B cell (primary cell): ENCODE data around the gene ACY1. TPM values are rescaled to one million over a fixed set of nuclear protein-coding genes. Genes with fewer than 3 reads are reported as not detected.

Source experiments
- ATAC-seq: fragments of 200-7000 bp; cut with Tn5 transposase; one replicate; pipeline ENCODE4 v1.10.0; 2021; ENCODE audit warnings: low read depth, mild to moderate bottlenecking, moderate number of reproducible peaks, moderate library complexity
- CTCF ChIA-PET: fragments of 350-600 bp; sonication (Branson Sonifier 250); formaldehyde crosslinking; loops from one replicate; lab custom pipeline; 2021; ENCODE audit warnings: antibody characterized with exemption, inconsistent platforms; lab: Charles Lee
- POLR2A ChIA-PET: fragments of 350-600 bp; sonication (Branson Sonifier 250); formaldehyde crosslinking; loops from one replicate; lab custom pipeline; 2021; ENCODE audit warnings: antibody characterized with exemption; lab: Charles Lee
- DNase-seq: peaks from one replicate; pipeline ENCODE4 v3.0.0; 2013
- H2AFZ ChIP-seq: 2 replicates; pipeline ENCODE4 v1.6.1; 2012; ENCODE audit warnings: mild to moderate bottlenecking, low read depth, low read length; ENCODE audit not compliant: insufficient read depth, poor library complexity, severe bottlenecking
- H3K27ac ChIP-seq, 2 donors: 1 replicate in 1 of 2; 2 replicates in 1 of 2; pipeline ENCODE4 v1.5.1; 2012 to 2013; ENCODE audit warnings: low read length in 2 of 2, mild to moderate bottlenecking in 2 of 2, moderate library complexity in 1 of 2
- H3K27me3 ChIP-seq, 4 experiments: fragments of 200-600 bp in 1 of 4; sonication (generic) in 1 of 4; replicated peaks in 1 of 4; 1 replicate in 2 of 4; 2 replicates in 2 of 4; pipeline versions ENCODE4 v1.6.1 to v1.7.0; 2013 to 2016; ENCODE audit warnings: low read length in 3 of 4, mild to moderate bottlenecking in 2 of 4, mixed read lengths in 1 of 4, moderate library complexity in 1 of 4; ENCODE audit not compliant: insufficient read depth in 4 of 4, control insufficient read depth in 3 of 4; ENCODE audit errors: control extremely low read depth in 1 of 4
- H3K36me3 ChIP-seq, 2 experiments: replicated peaks in 1 of 2; 1 replicate in 1 of 2; 2 replicates in 1 of 2; pipeline versions ENCODE4 v1.6.1 to v1.7.1; 2013; ENCODE audit warnings: low read length in 1 of 2; ENCODE audit not compliant: insufficient read depth in 2 of 2, control insufficient read depth in 1 of 2; ENCODE audit errors: control extremely low read depth in 1 of 2, extremely low read depth in 1 of 2
- H3K4me1 ChIP-seq, 2 donors: fragments of 200-600 bp in 1 of 2; sonication (generic) in 1 of 2; 1 replicate in 1 of 2; 2 replicates in 1 of 2; pipeline versions ENCODE4 v1.5.1 to v1.6.1; 2013 to 2017; ENCODE audit warnings: low read length in 2 of 2; ENCODE audit not compliant: control insufficient read depth in 2 of 2, insufficient read depth in 2 of 2
- H3K4me2 ChIP-seq: replicated peaks from 2 replicates; pipeline ENCODE3; 2012; ENCODE audit warnings: mild to moderate bottlenecking, low read depth, low read length; ENCODE audit not compliant: poor library complexity, severe bottlenecking
- H3K4me3 ChIP-seq, 5 experiments: fragments of 200-600 bp in 1 of 5; sonication (generic) in 1 of 5; 1 replicate in 3 of 5; 2 replicates in 2 of 5; pipeline versions ENCODE4 v1.5.1 to v1.7.0; 2011 to 2016; ENCODE audit warnings: low read length in 4 of 5, mild to moderate bottlenecking in 4 of 5, low read depth in 2 of 5, control low read depth in 1 of 5, moderate library complexity in 1 of 5; ENCODE audit not compliant: insufficient read depth in 1 of 5; ENCODE audit errors: control extremely low read depth in 1 of 5, extremely low read depth in 1 of 5
- H3K79me2 ChIP-seq: fragments of 200-600 bp; sonication (generic); one replicate; pipeline ENCODE4 v1.6.0; 2016; ENCODE audit warnings: low read length; ENCODE audit not compliant: control insufficient read depth, insufficient read depth
- H3K9ac ChIP-seq: fragments of 200-600 bp; sonication (generic); 2 replicates; pipeline ENCODE4 v1.6.1; 2017; ENCODE audit warnings: mild to moderate bottlenecking, low read length, moderate library complexity
- H3K9me3 ChIP-seq, 3 donors: one replicate each; pipeline versions ENCODE4 v1.6.1 to v1.7.1; 2013; ENCODE audit warnings: low read length in 2 of 3; ENCODE audit not compliant: control insufficient read depth in 2 of 3, insufficient read depth in 1 of 3; ENCODE audit errors: control extremely low read depth in 1 of 3
- H4K20me1 ChIP-seq: 2 replicates; pipeline ENCODE4 v1.6.0; 2012; ENCODE audit warnings: mild to moderate bottlenecking, low read length; ENCODE audit not compliant: insufficient read depth, control insufficient read depth, poor library complexity, severe bottlenecking
- H3K27ac Mint-ChIP-seq: one replicate; pipeline ENCODE4 v1.8.0; 2021; ENCODE audit warnings: mixed read lengths
- H3K27me3 Mint-ChIP-seq: one replicate; pipeline ENCODE4 v1.8.0; 2021; ENCODE audit warnings: mixed read lengths
- H3K4me1 Mint-ChIP-seq: one replicate; pipeline ENCODE4 v1.8.0; 2021; ENCODE audit warnings: mixed read lengths
- H3K4me3 Mint-ChIP-seq: one replicate; pipeline ENCODE4 v1.8.0; 2021; ENCODE audit warnings: mixed read lengths
- H3K9me3 Mint-ChIP-seq: one replicate; pipeline ENCODE4 v1.8.0; 2022; ENCODE audit warnings: mixed read lengths; ENCODE audit not compliant: insufficient read depth
- EZH2 ChIP-seq: IDR thresholded peaks from 2 replicates; pipeline ENCODE4 v1.6.1; 2012; ENCODE audit warnings: borderline replicate concordance, low read depth, mild to moderate bottlenecking, moderate library complexity, low read length; ENCODE audit not compliant: insufficient read depth, poor library complexity, severe bottlenecking
- WGBS: methylation state at CpG from one replicate; pipeline ENCODE4 v1.1.5; 2013; ENCODE audit warnings: missing lambda C conversion rate; ENCODE audit not compliant: insufficient coverage; 5-methylcytosine and 5-hydroxymethylcytosine counted together
- intact Hi-C: fragments of 100-400 bp; cut with micrococcal nuclease; formaldehyde crosslinking; loops from one replicate; pipeline ENCODE4 v1.10.0; 2022
- polyA plus RNA-seq: library from polyadenylated mRNA; depleted of rRNA; stranded (reverse); fragments of >200 nt; gene quantifications from 2 replicates; pipeline ENCODE4 v1.2.3, GENCODE V29; 2012
- total RNA-seq, 2 donors: library from RNA; stranded (reverse); fragments of 120-200 nt in 1 of 2; gene quantifications; 1 replicate in 1 of 2; 2 replicates in 1 of 2; pipeline versions ENCODE4 v1.2.3 to v1.2.4, GENCODE V29; 2013 to 2022
- TF ChIP-seq, protein P1 (sequence below): fragments of 200-600 bp; IDR thresholded peaks from one replicate; pipeline ENCODE4 v1.8.0; 2022; ENCODE audit warnings: antibody characterized with exemption, mild to moderate bottlenecking

ACY1 gene
- total and polyA plus RNA-seq, 2 donors (not counting 1 experiment from before 2014, with no cell fraction given), result 14.6 to 26.2 TPM

DNA sequence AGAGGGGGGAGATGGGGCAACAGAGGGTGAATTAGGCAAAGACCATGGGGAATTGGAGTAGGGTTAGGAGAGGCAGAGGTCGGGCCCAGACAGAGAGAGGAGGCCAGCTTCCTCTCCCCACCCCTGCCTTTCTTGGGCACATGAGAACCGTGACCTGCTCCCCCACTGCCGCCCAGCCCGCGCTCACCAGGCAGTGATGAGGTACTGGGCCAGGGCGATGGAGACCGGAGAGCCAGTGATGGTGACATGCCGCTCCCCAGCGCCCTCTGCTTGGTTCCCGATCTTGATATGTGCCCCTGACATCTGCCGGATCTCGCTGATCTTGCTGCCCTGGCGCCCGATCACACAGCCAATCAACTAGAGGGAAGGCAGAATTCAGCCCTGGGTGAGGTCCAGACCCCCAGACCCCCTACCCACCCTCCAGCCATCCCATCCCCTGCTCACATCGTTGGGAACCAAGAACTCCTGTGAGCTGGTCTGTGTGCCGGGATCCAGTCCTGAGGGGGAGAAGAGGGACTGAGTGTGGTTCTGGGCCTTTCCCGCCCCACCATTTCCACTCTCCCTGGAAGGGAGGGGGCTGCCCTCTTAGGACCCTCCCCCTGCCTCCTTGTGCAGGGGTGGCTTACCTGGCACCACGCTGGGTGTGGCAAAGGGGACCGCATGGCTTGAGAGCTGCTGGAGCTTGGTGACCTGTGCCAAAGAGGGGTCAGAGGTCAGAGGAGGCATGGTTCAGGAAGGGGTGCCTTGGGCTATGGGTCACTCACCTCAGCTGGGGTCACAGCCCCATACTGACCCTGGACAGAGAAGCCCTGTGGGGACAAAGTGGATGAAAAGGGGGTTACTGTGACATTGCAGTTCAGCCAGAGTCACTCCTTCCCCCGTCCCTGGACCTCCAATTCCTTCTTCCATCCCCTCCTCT lies 24.5 kb upstream of the ACY1 start:
- H3K9ac ChIP-seq, result no peak overlapping the region
- H3K27ac ChIP-seq, result no peak overlapping the region
- ATAC-seq, result no peak
- no peak overlapping the region for H3K27ac Mint-ChIP-seq
- H3K4me1 ChIP-seq, result peaks cover 7 to 10% of the 10 kb centered on the region in 2 donors
- H3K9me3 ChIP-seq, result peaks cover 0 to 6% (median 0%) of the 10 kb centered on the region in 3 donors
- no peak overlapping the region for H3K4me3 ChIP-seq
- WGBS, result over 99% methylated on average over 11 of the region's 20 CpGs
- no peak for DNase-seq
- peaks cover 5% of the 10 kb centered on the region for H3K4me1 Mint-ChIP-seq
- H3K79me2 ChIP-seq, result no peaks in the 10 kb centered on the region
- H3K9me3 Mint-ChIP-seq, result no peaks in the 10 kb centered on the region
- H4K20me1 ChIP-seq, result no peaks in the 10 kb centered on the region
- TF ChIP-seq, protein P1, sequence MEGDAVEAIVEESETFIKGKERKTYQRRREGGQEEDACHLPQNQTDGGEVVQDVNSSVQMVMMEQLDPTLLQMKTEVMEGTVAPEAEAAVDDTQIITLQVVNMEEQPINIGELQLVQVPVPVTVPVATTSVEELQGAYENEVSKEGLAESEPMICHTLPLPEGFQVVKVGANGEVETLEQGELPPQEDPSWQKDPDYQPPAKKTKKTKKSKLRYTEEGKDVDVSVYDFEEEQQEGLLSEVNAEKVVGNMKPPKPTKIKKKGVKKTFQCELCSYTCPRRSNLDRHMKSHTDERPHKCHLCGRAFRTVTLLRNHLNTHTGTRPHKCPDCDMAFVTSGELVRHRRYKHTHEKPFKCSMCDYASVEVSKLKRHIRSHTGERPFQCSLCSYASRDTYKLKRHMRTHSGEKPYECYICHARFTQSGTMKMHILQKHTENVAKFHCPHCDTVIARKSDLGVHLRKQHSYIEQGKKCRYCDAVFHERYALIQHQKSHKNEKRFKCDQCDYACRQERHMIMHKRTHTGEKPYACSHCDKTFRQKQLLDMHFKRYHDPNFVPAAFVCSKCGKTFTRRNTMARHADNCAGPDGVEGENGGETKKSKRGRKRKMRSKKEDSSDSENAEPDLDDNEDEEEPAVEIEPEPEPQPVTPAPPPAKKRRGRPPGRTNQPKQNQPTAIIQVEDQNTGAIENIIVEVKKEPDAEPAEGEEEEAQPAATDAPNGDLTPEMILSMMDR, result no peak
- no peak for TF ChIP-seq EZH2
- H3K36me3 ChIP-seq, result no peaks in the 10 kb centered on the region
- H3K4me3 Mint-ChIP-seq, result no peak overlapping the region
- ChIA-PET CTCF (interaction anchor here (0.9 kb wide), 1 partner anchor 15 kb away, joined by 3 read pairs; the partner anchor contains the start of gene ABHD14B), POLR2A (interaction anchor here (0.6 to 1.3 kb wide), 4 partner anchors 10 to 170 kb away, joined by 3 to 7 read pairs (median 4); partner anchors contain the start of gene ABHD14B)
- H3K4me2 ChIP-seq, result no peak overlapping the region
- H3K27me3 Mint-ChIP-seq, result peaks cover 4% of the 10 kb centered on the region
- no peak overlapping the region for H2AFZ ChIP-seq
- intact Hi-C loops, result no loop called here
- peaks cover 0 to 23% (median 14%) of the 10 kb centered on the region in 4 experiments for H3K27me3 ChIP-seq
